Endothelial cell of umbilical vein (primary cell): Measurements from ENCODE around the gene DNAH11. TPM values are rescaled to one million over a fixed set of nuclear protein-coding genes. Genes with fewer than 3 reads are reported as not detected.

Experiments
- BruUV-seq: library from RNA; stranded (reverse); fragments of 400-500 nt; replicated peaks from 2 replicates; lab custom pipeline; 2021; lab: Mats Ljungman, UMichigan
- CTCF ChIA-PET: fragments of 300-600, 350-600 bp; sonication (Branson Sonifier 250); formaldehyde crosslinking; loops from one replicate; lab custom pipeline; 2021; ENCODE audit warnings: antibody characterized with exemption, inconsistent platforms; lab: Charles Lee
- POLR2A ChIA-PET: fragments of 300-600, 350-600 bp; sonication (Branson Sonifier 250); formaldehyde crosslinking; loops from one replicate; lab custom pipeline; 2021; ENCODE audit warnings: antibody characterized with exemption, inconsistent platforms; lab: Charles Lee
- DNase-seq: peaks from one replicate; pipeline ENCODE4 v3.0.0-alpha.2; 2011; ENCODE audit warnings: low read depth, low spot score
- FAIRE-seq: peaks from 2 replicates; lab custom pipeline; 2011; peaks lifted over from hg19 to GRCh38; lab: Jason Lieb, UNC
- H2AFZ ChIP-seq: 2 replicates; pipeline ENCODE4 v1.6.0; 2012; ENCODE audit warnings: low read depth, low read length, control low read depth, inconsistent platforms
- H3K27ac ChIP-seq: 2 replicates; pipeline ENCODE4 v1.5.1; 2011; ENCODE audit warnings: low read depth, mild to moderate bottlenecking, control low read depth, low read length, moderate library complexity; ENCODE audit not compliant: insufficient read depth
- H3K27me3 ChIP-seq, 2 experiments: 2 replicates each; pipeline versions ENCODE4 v1.6.0 to v1.6.1; 2011; ENCODE audit warnings: low read length in 2 of 2, mixed read lengths in 1 of 2; ENCODE audit not compliant: control insufficient read depth in 2 of 2, insufficient read depth in 2 of 2
- H3K36me3 ChIP-seq, 2 experiments: 2 replicates in 1 of 2; 3 replicates in 1 of 2; pipeline ENCODE4 v1.5.1; 2011; ENCODE audit warnings: low read length in 2 of 2, mild to moderate bottlenecking in 1 of 2, moderate library complexity in 1 of 2; ENCODE audit not compliant: control insufficient read depth in 2 of 2, insufficient read depth in 2 of 2; ENCODE audit errors: extremely low read depth in 1 of 2
- H3K4me1 ChIP-seq: 3 replicates; pipeline ENCODE4 v1.5.1; 2011; ENCODE audit warnings: mild to moderate bottlenecking, low read length; ENCODE audit not compliant: control insufficient read depth, insufficient read depth; ENCODE audit errors: extremely low read depth
- H3K4me2 ChIP-seq: 2 replicates; pipeline ENCODE4 v1.6.1; 2011; ENCODE audit warnings: low read length, control low read depth, mixed read lengths; ENCODE audit not compliant: insufficient read depth
- H3K4me3 ChIP-seq, 3 experiments: fragments of 200-600 bp in 1 of 3; sonication (generic), shearing (Covaris generic) in 1 of 3; replicated peaks in 1 of 3; 2 replicates each; pipeline ENCODE4 v1.5.1; 2011 to 2016; ENCODE audit warnings: control low read depth in 3 of 3, low read length in 3 of 3, mild to moderate bottlenecking in 2 of 3, inconsistent platforms in 1 of 3, low read depth in 1 of 3, moderate library complexity in 1 of 3; ENCODE audit not compliant: insufficient read depth in 1 of 3
- H3K79me2 ChIP-seq: 2 replicates; pipeline ENCODE4 v1.6.0; 2012; ENCODE audit warnings: low read length, inconsistent platforms; ENCODE audit not compliant: control insufficient read depth, insufficient read depth
- H3K9ac ChIP-seq: replicated peaks from 2 replicates; pipeline ENCODE3; 2011; ENCODE audit warnings: low read length, control low read depth; ENCODE audit not compliant: insufficient read depth; ENCODE audit errors: extremely low read depth
- H3K9me1 ChIP-seq: replicated peaks from 3 replicates; pipeline ENCODE4 v1.6.0; 2011; ENCODE audit warnings: mild to moderate bottlenecking, low read length; ENCODE audit not compliant: control insufficient read depth, insufficient read depth; ENCODE audit errors: extremely low read depth
- H3K9me3 ChIP-seq: replicated peaks from 2 replicates; pipeline ENCODE4 v1.5.1; 2012; ENCODE audit warnings: low read length, inconsistent platforms; ENCODE audit not compliant: control insufficient read depth, insufficient read depth
- H4K20me1 ChIP-seq: replicated peaks from 2 replicates; pipeline ENCODE3; 2011; ENCODE audit warnings: mild to moderate bottlenecking, low read length; ENCODE audit not compliant: control insufficient read depth, insufficient read depth; ENCODE audit errors: extremely low read depth
- CTCF ChIP-seq, 2 donors: IDR thresholded peaks; 1 replicate in 1 of 2; 2 replicates in 1 of 2; pipeline ENCODE4 v1.5.1; 2011; ENCODE audit warnings: low read length in 2 of 2, mild to moderate bottlenecking in 2 of 2, moderate library complexity in 2 of 2, control low read depth in 1 of 2, inconsistent platforms in 1 of 2, low read depth in 1 of 2; ENCODE audit not compliant: insufficient read depth in 1 of 2; ENCODE audit errors: extremely low read depth in 1 of 2
- FOS ChIP-seq: IDR thresholded peaks from 2 replicates; pipeline ENCODE4 v1.6.1; 2011; ENCODE audit warnings: mild to moderate bottlenecking, low read length, moderate library complexity, borderline replicate concordance; ENCODE audit not compliant: insufficient read depth
- GATA2 ChIP-seq: IDR thresholded peaks from 2 replicates; pipeline ENCODE4 v1.7.0; 2011; ENCODE audit warnings: low read depth, mild to moderate bottlenecking, moderate library complexity, mixed read lengths, low read length; ENCODE audit not compliant: insufficient read length, insufficient read depth
- JUN ChIP-seq: IDR thresholded peaks from 2 replicates; pipeline ENCODE4 v1.6.1; 2011; ENCODE audit warnings: borderline replicate concordance, low read depth; ENCODE audit not compliant: insufficient read length, insufficient read depth
- MAX ChIP-seq: IDR thresholded peaks from 2 replicates; pipeline ENCODE4 v1.6.1; 2011; ENCODE audit not compliant: insufficient read depth, insufficient read length
- MYC ChIP-seq: IDR thresholded peaks from one replicate; pipeline ENCODE4 v1.6.1; 2011; ENCODE audit warnings: mild to moderate bottlenecking, low read depth, low read length
- POLR2A ChIP-seq: IDR thresholded peaks from 2 replicates; pipeline ENCODE4 v1.6.1; 2012; ENCODE audit warnings: low read depth, mild to moderate bottlenecking, control low read depth, low read length
- POLR2AphosphoS5 ChIP-seq: IDR thresholded peaks from 2 replicates; pipeline ENCODE4 v1.6.1; 2012; ENCODE audit warnings: low read depth, mild to moderate bottlenecking, control low read depth, low read length, moderate library complexity; ENCODE audit not compliant: insufficient read depth
- dilution Hi-C: fragments of 300-500 bp; cut with MboI; formaldehyde crosslinking; loops from one replicate; pipeline ENCODE4 v1.15.0; 2019; ENCODE audit warnings: low sequenced_read_pairs; ENCODE audit not compliant: extremely low pct_ligation_motif_present
- intact Hi-C: fragments of 100-400 bp; cut with micrococcal nuclease; formaldehyde crosslinking; loops from one replicate; pipeline ENCODE4 v1.10.0; 2022
- polyA plus RNA-seq, 4 experiments: library from polyadenylated mRNA; depleted of rRNA in 3 of 4; stranded (reverse) in 3 of 4; unstranded in 1 of 4; fragments of >200 nt; gene quantifications; 2 replicates each; pipeline versions ENCODE4 v1.2.1 to v1.2.3, GENCODE V29; 2011 to 2012; ENCODE audit warnings: missing spikeins in 1 of 4
- total RNA-seq: library from RNA; stranded (reverse); gene quantifications from 2 replicates; pipeline ENCODE4 v1.2.3, GENCODE V29; 2021

The DNAH11 gene
- total and polyA plus RNA-seq, 2 donors (not counting 3 experiments of a cell fraction or from before 2014, with no cell fraction given): 0.69 to 0.91 TPM

- Histone ChIP-seq H2AFZ (no peak overlapping the region), H3K4me3 (no peak overlapping the region), H3K9me1 (no peaks in the 10 kb centered on the region), H3K36me3 (no peaks in the 10 kb centered on the region), H4K20me1 (no peaks in the 10 kb centered on the region), H3K79me2 (no peaks in the 10 kb centered on the region), H3K4me1 (peaks cover 21% of the 10 kb centered on the region), H3K9me3 (no peaks in the 10 kb centered on the region), H3K27me3 (no peaks in the 10 kb centered on the region), H3K27ac (peak overlapping the region; percentile 84), H3K9ac (no peak overlapping the region), H3K4me2 (peak overlapping the region; percentile 69)
- CTCF ChIA-PET: no interaction called here
- intact Hi-C loops (loop anchor here (1.0 to 5.0 kb wide), 6 partner anchors 37 to 384 kb away; partner anchors contain the start of genes CDCA7L and DNAH11), dilution Hi-C loops (no loop called here)
- peak; percentile 89 for FAIRE-seq
- peak; percentile 67 for DNase-seq
- BruUV-seq: no TSS peak
- TF ChIP-seq MYC (peak; percentile 37), POLR2AphosphoS5 (peak; percentile 73), MAX (no peak), FOS (peak; percentile 82), GATA2 (peak; percentile 90), CTCF (IDR thresholded peaks at IDR 0.05; ENCODE audit: extremely low read depth in 1 of 2, insufficient read depth in 1 of 2, low read depth in 1 of 2, low read length in 2 of 2) (no peak), JUN (peak; percentile 93), POLR2A (peak; percentile 21)
- POLR2A ChIA-PET: no interaction called here
Measured at GRCh38 chr7:21616796-21617436, 74.1 kb downstream of the DNAH11 start.
